Tibial artery (tissue), 4 donors: ENCODE data around the gene ZBTB1.
"Not testable (repeated sequence)": the region's sequence is repeated elsewhere in the genome, so short reads cannot be mapped to it uniquely, and the experiment has no call there.

Experiments used
- DNase-seq, 2 donors: peaks; one replicate each; pipeline ENCODE4 v3.0.0-alpha.2; 2019
- H3K27ac ChIP-seq, 2 donors: fragments of 200-600 bp; sonication (generic) in 1 of 2; 1 replicate in 1 of 2; 2 replicates in 1 of 2; pipeline ENCODE4 v1.5.1; 2018 to 2019; ENCODE audit warnings: mild to moderate bottlenecking in 1 of 2
- H3K27me3 ChIP-seq, 2 donors: fragments of 200-600 bp; sonication (generic) in 1 of 2; one replicate each; pipeline versions ENCODE4 v1.5.1 to v1.6.0; 2016 to 2019
- H3K36me3 ChIP-seq, 3 donors: fragments of 200-600 bp; sonication (generic) in 2 of 3; one replicate each; pipeline ENCODE4 v1.5.1; 2016 to 2019; ENCODE audit warnings: mild to moderate bottlenecking in 2 of 3
- H3K4me1 ChIP-seq, 4 donors: fragments of 200-600 bp; sonication (generic) in 2 of 4; 1 replicate in 3 of 4; 2 replicates in 1 of 4; pipeline ENCODE4 v1.5.1; 2016 to 2019
- H3K4me3 ChIP-seq, 2 donors: fragments of 200-600 bp; sonication (generic) in 1 of 2; 1 replicate in 1 of 2; 2 replicates in 1 of 2; pipeline ENCODE4 v1.5.1; 2018 to 2019; ENCODE audit warnings: mild to moderate bottlenecking in 2 of 2
- H3K9me3 ChIP-seq, 3 donors: fragments of 200-600 bp; sonication (generic) in 1 of 3; one replicate each; pipeline ENCODE4 v1.5.1; 2016 to 2019
- CTCF ChIP-seq, 2 experiments: fragments of 200-600 bp in 1 of 2; fragments of 450-650 bp in 1 of 2; IDR thresholded peaks; one replicate each; pipeline ENCODE4 v1.5.1; 2017 to 2019; ENCODE audit warnings: antibody characterized with exemption in 2 of 2, mild to moderate bottlenecking in 1 of 2, moderate library complexity in 1 of 2
- intact Hi-C: fragments of 100-400 bp; cut with DNase I; formaldehyde crosslinking; loops from one replicate; pipeline ENCODE4 v1.15.0; 2023; ENCODE audit warnings: low total_unique reads

The ZBTB1 gene

GRCh38 chr14:64516969-64517368 lies 12.4 kb downstream of the ZBTB1 start:
- Histone ChIP-seq H3K36me3 (peaks cover 0 to 6% (median 6%) of the 10 kb centered on the region in 3 donors), H3K4me3 (no peak overlapping the region), H3K4me1 (peaks cover 0 to 66% (median 13%) of the 10 kb centered on the region in 4 donors), H3K9me3 (no peaks in the 10 kb centered on the region), H3K27me3 (no peaks in the 10 kb centered on the region), H3K27ac (no peak overlapping the region)
- intact Hi-C loops: no loop called here
- DNase-seq: no peak
- no peak for TF ChIP-seq CTCF (IDR thresholded peaks at IDR 0.05)

DNA sequence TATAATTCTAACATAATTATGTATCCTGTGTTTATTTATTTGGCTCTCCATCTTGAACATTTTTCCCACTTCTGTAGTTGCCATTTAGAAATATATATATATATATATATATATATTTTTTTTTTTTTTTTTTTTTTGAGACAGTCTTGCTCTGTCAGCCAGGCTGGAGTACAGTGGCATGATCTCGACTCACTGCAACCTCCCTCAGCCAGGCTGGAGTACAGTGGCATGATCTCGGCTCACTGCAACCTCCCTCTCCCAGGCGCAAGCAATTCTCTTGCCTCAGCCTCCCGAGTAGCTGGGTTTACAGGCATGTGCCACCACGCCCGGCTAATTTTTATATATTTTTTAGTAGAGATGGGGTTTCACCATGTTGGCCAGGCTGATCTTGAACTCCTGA lies 13.1 kb downstream of the ZBTB1 start:
- H3K4me3 ChIP-seq, H3K27me3 ChIP-seq, DNase-seq, intact Hi-C loops, H3K27ac ChIP-seq, H3K9me3 ChIP-seq: not testable (repeated sequence)
- peaks cover 0 to 59% (median 8%) of the 10 kb centered on the region in 4 donors for H3K4me1 ChIP-seq
- peaks cover 2 to 13% (median 13%) of the 10 kb centered on the region in 3 donors for H3K36me3 ChIP-seq

DNA sequence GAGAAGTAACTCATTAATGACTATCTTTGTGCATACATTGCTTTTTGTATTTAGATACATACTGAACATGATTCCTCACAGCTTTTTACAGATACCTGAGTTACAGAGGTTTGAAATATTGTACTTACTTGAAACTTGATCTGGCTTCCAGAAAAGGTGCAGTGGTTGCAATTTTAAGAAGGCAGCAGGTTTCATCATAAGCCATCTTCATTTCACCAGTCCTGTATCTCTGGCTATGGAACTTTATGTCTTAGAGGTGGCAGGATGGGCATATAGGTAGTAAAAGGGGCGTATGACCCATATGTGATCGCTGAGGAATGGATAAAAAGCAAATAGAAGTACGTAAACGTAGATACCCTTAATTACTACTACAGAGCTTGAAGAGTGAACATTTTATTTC lies 13.7 kb downstream of the ZBTB1 start:
- no peaks in the 10 kb centered on the region for H3K9me3 ChIP-seq
- DNase-seq: no peak
- intact Hi-C loops: no loop called here
- TF ChIP-seq CTCF (IDR thresholded peaks at IDR 0.05): no peak
- H3K27ac ChIP-seq: no peak overlapping the region
- peaks cover 8 to 18% (median 16%) of the 10 kb centered on the region in 3 donors for H3K36me3 ChIP-seq
- no peak overlapping the region for H3K4me3 ChIP-seq
- no peaks in the 10 kb centered on the region for H3K27me3 ChIP-seq
- peaks cover 0 to 54% (median 8%) of the 10 kb centered on the region in 4 donors for H3K4me1 ChIP-seq

DNA sequence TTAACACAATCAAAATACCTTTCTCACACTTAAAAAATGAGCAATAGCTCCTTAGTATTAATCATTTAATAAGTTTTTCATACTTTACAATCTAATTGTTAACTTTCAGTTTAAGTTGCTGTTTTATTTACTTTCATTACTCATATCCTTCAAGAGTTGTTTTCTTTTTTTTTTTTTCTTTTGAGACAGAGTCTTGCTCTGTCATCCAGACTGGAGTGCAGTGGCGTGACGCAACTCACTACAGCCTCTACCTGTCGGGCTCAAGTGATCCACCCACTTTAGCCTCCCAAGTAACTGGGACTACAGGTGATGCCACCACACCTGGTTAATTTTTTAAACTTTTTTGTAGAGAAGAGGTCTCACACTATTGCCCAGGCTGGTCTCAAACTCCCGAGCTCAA lies 16.1 kb downstream of the ZBTB1 start:
- no peak for DNase-seq
- H3K36me3 ChIP-seq: peaks cover 10 to 36% (median 16%) of the 10 kb centered on the region in 3 donors
- H3K9me3 ChIP-seq: no peaks in the 10 kb centered on the region
- no peak for TF ChIP-seq CTCF (IDR thresholded peaks at IDR 0.05)
- intact Hi-C loops: no loop called here
- H3K27ac ChIP-seq: no peak overlapping the region
- peaks cover 0 to 29% (median 6%) of the 10 kb centered on the region in 4 donors for H3K4me1 ChIP-seq
- H3K27me3 ChIP-seq: no peaks in the 10 kb centered on the region
- no peak overlapping the region for H3K4me3 ChIP-seq

GRCh38 chr14:64522591-64523355 lies 18.2 kb downstream of the ZBTB1 start:
- no peak overlapping the region for H3K4me3 ChIP-seq
- H3K9me3 ChIP-seq: no peaks in the 10 kb centered on the region
- H3K27ac ChIP-seq: no peak overlapping the region
- H3K36me3 ChIP-seq: peaks cover 10 to 38% (median 16%) of the 10 kb centered on the region in 3 donors
- intact Hi-C loops: no loop called here
- DNase-seq: no peak
- TF ChIP-seq CTCF (IDR thresholded peaks at IDR 0.05): no peak
- peaks cover 0 to 14% (median 4%) of the 10 kb centered on the region in 4 donors for H3K4me1 ChIP-seq
- no peaks in the 10 kb centered on the region for H3K27me3 ChIP-seq

DNA sequence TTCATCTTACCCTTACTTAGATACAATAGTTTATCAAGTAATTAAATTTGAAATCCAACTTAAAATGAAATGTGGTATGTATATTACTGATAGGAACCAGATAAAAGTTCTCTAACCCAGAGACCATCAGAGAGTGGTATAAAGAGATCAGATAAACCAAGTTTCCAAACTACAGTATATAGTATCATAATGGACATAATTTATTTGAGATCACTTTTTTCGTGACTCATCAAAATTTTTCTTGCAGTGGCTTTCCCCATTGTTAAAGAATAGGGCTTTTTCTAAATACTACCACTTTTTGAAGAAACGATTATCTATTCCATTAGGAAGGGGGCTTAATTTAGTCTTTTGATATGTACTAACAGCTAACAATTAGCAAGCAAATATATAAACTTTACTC lies 20.8 kb downstream of the ZBTB1 start:
- Histone ChIP-seq H3K4me1 (peaks cover 0 to 7% (median 2%) of the 10 kb centered on the region in 4 donors), H3K4me3 (no peak overlapping the region), H3K27ac (no peak overlapping the region), H3K36me3 (peaks cover 10 to 38% (median 25%) of the 10 kb centered on the region in 3 donors), H3K27me3 (no peaks in the 10 kb centered on the region), H3K9me3 (no peaks in the 10 kb centered on the region)
- no peak for DNase-seq
- intact Hi-C loops: no loop called here
- no peak for TF ChIP-seq CTCF (IDR thresholded peaks at IDR 0.05)
